ENCODE measurements around the gene AGBL3.

Gene AGBL3

GRCh38 chr7:134986363-134987251 lies at the start of gene AGBL3:
Gene AGBL3, plus strand, starts transcription at chr7:134986508. Its CDS starts 1,426 bp downstream, at chr7:134987934.
- peak; percentile 81 for DNase-seq (ENCODE audit: low read depth)

- no peak for DNase-seq (ENCODE audit: low read depth)
These were observed 49.3 kb upstream of the AGBL3 start for GRCh38 chr7:134936893-134937510.

GRCh38 chr7:134938141-134938540 lies 48.2 kb upstream of the AGBL3 start:
- no peak for DNase-seq (ENCODE audit: low read depth)

- DNase-seq (ENCODE audit: low read depth), result no peak
These were observed 47.2 kb upstream of the AGBL3 start for GRCh38 chr7:134939136-134939535.

- no peak for DNase-seq (ENCODE audit: low read depth)
These were observed 45.6 kb upstream of the AGBL3 start for GRCh38 chr7:134940729-134941128.

GRCh38 chr7:134941185-134941900 lies 45.0 kb upstream of the AGBL3 start:
- DNase-seq (ENCODE audit: low read depth), result no peak

- DNase-seq (ENCODE audit: low read depth), result no peak
These were observed 44.4 kb upstream of the AGBL3 start for GRCh38 chr7:134941952-134942351.

- DNase-seq (ENCODE audit: low read depth), result no peak
These were observed 43.4 kb upstream of the AGBL3 start for GRCh38 chr7:134942690-134943466.

GRCh38 chr7:134943785-134944400 lies 42.4 kb upstream of the AGBL3 start:
- DNase-seq (ENCODE audit: low read depth), result no peak

- DNase-seq (ENCODE audit: low read depth), result no peak
These were observed 40.6 kb upstream of the AGBL3 start for GRCh38 chr7:134945691-134946090.

- no peak for DNase-seq (ENCODE audit: low read depth)
These were observed 40.0 kb upstream of the AGBL3 start for GRCh38 chr7:134946260-134946659.

GRCh38 chr7:134947329-134947728 lies 39.0 kb upstream of the AGBL3 start:
- DNase-seq (ENCODE audit: low read depth), result no peak

GRCh38 chr7:134947831-134948230 lies 38.5 kb upstream of the AGBL3 start:
- DNase-seq (ENCODE audit: low read depth), result no peak

- DNase-seq (ENCODE audit: low read depth), result no peak
These were observed 38.1 kb upstream of the AGBL3 start for GRCh38 chr7:134948246-134948645.

- DNase-seq (ENCODE audit: low read depth), result no peak
These were observed 37.6 kb upstream of the AGBL3 start for GRCh38 chr7:134948736-134949135.

GRCh38 chr7:134949171-134949570 lies 37.1 kb upstream of the AGBL3 start:
- DNase-seq (ENCODE audit: low read depth), result no peak

GRCh38 chr7:134954197-134955082 lies 31.9 kb upstream of the AGBL3 start:
- no peak for DNase-seq (ENCODE audit: low read depth)

- DNase-seq (ENCODE audit: low read depth), result no peak
These were observed 29.3 kb upstream of the AGBL3 start for GRCh38 chr7:134957005-134957404.

- no peak for DNase-seq (ENCODE audit: low read depth)
These were observed 26.5 kb upstream of the AGBL3 start for GRCh38 chr7:134959810-134960209.

- no peak for DNase-seq (ENCODE audit: low read depth)
These were observed 24.0 kb upstream of the AGBL3 start for GRCh38 chr7:134962270-134962780.

Data from CMK (cell line).